K562 (cell line): ENCODE data around the gene NPHS2. TPM values are rescaled to one million over a fixed set of nuclear protein-coding genes. Genes with fewer than 3 reads are reported as not detected.

Source experiments
- ATAC-seq: fragments of 200-7000 bp; cut with Tn5 transposase; 3 replicates; pipeline ENCODE4 v1.9.1; 2020; ENCODE audit warnings: moderate library complexity
- Bru-seq: library from RNA; stranded (reverse); fragments of 400-500 nt; gene quantifications from one replicate; lab custom pipeline; 2021; lab: Mats Ljungman, UMichigan
- BruChase-seq, 2 experiments: library from RNA; stranded (reverse); fragments of 400-500 nt; gene quantifications; one replicate each; lab custom pipeline; 2021; lab: Mats Ljungman, UMichigan
- BruUV-seq: library from RNA; stranded (reverse); fragments of 400-500 nt; replicated peaks from 2 replicates; lab custom pipeline; 2021; lab: Mats Ljungman, UMichigan
- CTCF ChIA-PET: fragments of 300-600 bp; formaldehyde crosslinking; extraction: SDS; loops from one replicate; lab custom pipeline; 2021; ENCODE audit warnings: low intra/inter-chr PET ratio; lab: Yijun Ruan, JAX
- POLR2A ChIA-PET: fragments of 300-600, 350-650 bp; sonication (Branson Sonifier 250); formaldehyde crosslinking; extraction: SDS; loops from one replicate; lab custom pipeline; 2021; ENCODE audit warnings: antibody characterized with exemption, inconsistent platforms; lab: Yijun Ruan, JAX
- DNase-seq, 4 experiments: peaks; one replicate each; pipeline versions ENCODE4 v3.0.0 to v3.0.0-alpha.2; 2011 to 2018; ENCODE audit warnings: low spot score in 3 of 4, mixed read lengths in 3 of 4; ENCODE audit errors: extremely low read depth in 1 of 4
- FAIRE-seq: peaks from 2 replicates; lab custom pipeline; 2011; peaks lifted over from hg19 to GRCh38; lab: Jason Lieb, UNC
- H2AFZ ChIP-seq: 2 replicates; pipeline ENCODE4 v1.6.0; 2011; ENCODE audit warnings: low read depth, low read length, control low read depth, inconsistent platforms
- H3K27ac ChIP-seq: fragments of 200-600 bp; 3 replicates; pipeline ENCODE4 v1.8.0; 2011; ENCODE audit warnings: low read depth, mild to moderate bottlenecking, control low read depth, inconsistent platforms, low read length, moderate library complexity, mixed read lengths; ENCODE audit errors: extremely low read depth
- H3K27me3 ChIP-seq, 2 experiments: fragments of 300-600 bp in 1 of 2; 2 replicates in 1 of 2; 3 replicates in 1 of 2; pipeline versions ENCODE4 v1.6.0 to v1.8.0; 2011; ENCODE audit warnings: inconsistent platforms in 2 of 2, low read length in 2 of 2, mild to moderate bottlenecking in 1 of 2, mixed read lengths in 1 of 2, moderate library complexity in 1 of 2; ENCODE audit not compliant: control insufficient read depth in 2 of 2, insufficient read depth in 2 of 2
- H3K36me3 ChIP-seq: fragments of 300-600 bp; 3 replicates; pipeline ENCODE4 v1.8.0; 2011; ENCODE audit warnings: mild to moderate bottlenecking, low read length, inconsistent platforms; ENCODE audit not compliant: control insufficient read depth, insufficient read depth
- H3K4me1 ChIP-seq, 2 experiments: fragments of 200-600 bp in 1 of 2; replicated peaks in 1 of 2; 2 replicates in 1 of 2; 3 replicates in 1 of 2; pipeline versions ENCODE4 v1.5.1 to v1.8.0; 2011; ENCODE audit warnings: inconsistent platforms in 2 of 2, low read length in 2 of 2, mild to moderate bottlenecking in 1 of 2, mixed read lengths in 1 of 2, moderate library complexity in 1 of 2; ENCODE audit not compliant: control insufficient read depth in 2 of 2, insufficient read depth in 2 of 2
- H3K4me2 ChIP-seq: 2 replicates; pipeline ENCODE4 v1.6.1; 2011; ENCODE audit warnings: low read length, control low read depth, inconsistent platforms, mixed read lengths; ENCODE audit not compliant: insufficient read depth
- H3K4me3 ChIP-seq: fragments of 200-600 bp; sonication (generic), shearing (Covaris generic); 2 replicates; pipeline ENCODE4 v1.5.1; 2016; ENCODE audit warnings: control low read depth, inconsistent platforms
- H3K79me2 ChIP-seq: fragments of 200-600 bp; 3 replicates; pipeline ENCODE4 v1.8.0; 2011; ENCODE audit warnings: low read length, inconsistent platforms; ENCODE audit not compliant: control insufficient read depth, insufficient read depth
- H3K9ac ChIP-seq, 2 experiments: 2 replicates each; pipeline versions ENCODE4 v1.6.0 to v1.6.1; 2011; ENCODE audit warnings: low read depth in 2 of 2, low read length in 2 of 2, control low read depth in 1 of 2, inconsistent platforms in 1 of 2, mild to moderate bottlenecking in 1 of 2, mixed read lengths in 1 of 2; ENCODE audit not compliant: insufficient read depth in 1 of 2
- H3K9me1 ChIP-seq: one replicate; pipeline ENCODE4 v1.6.0; 2011; ENCODE audit warnings: inconsistent platforms, mild to moderate bottlenecking, low read length, moderate library complexity; ENCODE audit not compliant: control insufficient read depth, insufficient read depth
- H3K9me3 ChIP-seq: replicated peaks from 2 replicates; pipeline ENCODE4 v1.5.1; 2011; ENCODE audit warnings: low read depth, low read length, inconsistent platforms; ENCODE audit not compliant: control insufficient read depth, insufficient read depth
- H4K20me1 ChIP-seq: replicated peaks from 2 replicates; pipeline ENCODE4 v1.6.1; 2011; ENCODE audit warnings: low read length, inconsistent platforms, mixed read lengths; ENCODE audit not compliant: control insufficient read depth, insufficient read depth
- CBFA2T3 ChIP-seq: fragments of 450-650 bp; IDR thresholded peaks from 2 replicates; pipeline ENCODE4 v1.6.1; 2017
- ELF4 ChIP-seq: fragments of 450-650 bp; formaldehyde crosslinking; IDR thresholded peaks from 2 replicates; pipeline ENCODE4 v1.4.0; 2022; ENCODE audit warnings: missing genetic modification characterization
- ETS2 ChIP-seq: IDR thresholded peaks from 2 replicates; pipeline ENCODE4 v1.6.1; 2016; ENCODE audit warnings: borderline replicate concordance, missing genetic modification characterization, mild to moderate bottlenecking, moderate library complexity, missing compliant biosample characterization; ENCODE audit not compliant: poor library complexity, severe bottlenecking
- PHF21A ChIP-seq: fragments of 450-650 bp; IDR thresholded peaks from 2 replicates; pipeline ENCODE4 v1.6.1; 2017; ENCODE audit warnings: low read depth, borderline replicate concordance
- THAP12 ChIP-seq: fragments of 250-450 bp; sonication (Bioruptor Pico); IDR thresholded peaks from 2 replicates; pipeline ENCODE4 v1.9.0; 2021; ENCODE audit warnings: mild to moderate bottlenecking, inconsistent platforms
- ZNF263 ChIP-seq: sonication (generic); formaldehyde crosslinking; IDR thresholded peaks from 2 replicates; pipeline ENCODE4 v1.8.0; 2022; ENCODE audit warnings: mild to moderate bottlenecking, missing genetic modification reagents, borderline replicate concordance
- ZNF57 ChIP-seq: fragments of 450-650 bp; formaldehyde crosslinking; IDR thresholded peaks from 2 replicates; pipeline ENCODE4 v1.4.0; 2020; ENCODE audit warnings: mild to moderate bottlenecking, moderate library complexity
- ZNF586 ChIP-seq: fragments of 450-650 bp; formaldehyde crosslinking; conservative IDR thresholded peaks from 2 replicates; pipeline ENCODE4 v1.4.0; 2020; ENCODE audit warnings: mild to moderate bottlenecking, moderate library complexity
- WGBS: fragments of 100-300 bp; shearing (Covaris generic); methylation state at CpG from one replicate; pipeline ENCODE4 v1.1.6; 2016; ENCODE audit warnings: low coverage, mixed read lengths; ENCODE audit not compliant: insufficient coverage; ENCODE audit errors: missing lambda C conversion rate; 5-methylcytosine and 5-hydroxymethylcytosine counted together
- in situ Hi-C: fragments of 300-500 bp; cut with MboI; formaldehyde crosslinking; loops from 4 replicates; pipeline ENCODE4 v1.15.0; 2018; ENCODE audit warnings: inconsistent platforms, mixed read lengths
- intact Hi-C: fragments of 100-400 bp; cut with micrococcal nuclease; formaldehyde crosslinking; loops from 2 replicates; pipeline ENCODE4 v1.14.2; 2022
- long read RNA-seq, 3 experiments: library from polyadenylated mRNA in 2 of 3; library from RNA in 1 of 3; unstranded in 2 of 3; stranded (forward) in 1 of 3; transcript quantifications; one replicate each; pipeline ENCODE4 v2.0.0, GENCODE V29; 2019 to 2022
- polyA minus RNA-seq, 3 experiments: library from RNA; depleted of rRNA, polyadenylated mRNA; stranded (reverse); fragments of >200 nt; gene quantifications; 2 replicates each; pipeline ENCODE4 v1.2.3, GENCODE V29; 2011
- polyA plus RNA-seq, 8 experiments: library from polyadenylated mRNA; depleted of rRNA in 4 of 8; stranded (reverse) in 5 of 8; unstranded in 3 of 8; fragments of >200 nt; fragmentation: Nextera tagmentation in 2 of 8; fragmentation: Illumina TruSeq in 1 of 8; extraction: Ambion mirVana in 2 of 8; extraction: Trizol in 1 of 8; gene quantifications; 2 replicates each; pipeline versions ENCODE4 v1.2.1 to v1.2.3, GENCODE V29; 2011 to 2014; ENCODE audit warnings: inconsistent platforms in 1 of 8, missing spikeins in 1 of 8
- total RNA-seq, 7 experiments: library from RNA; depleted of rRNA in 6 of 7; stranded (reverse); fragments of >200 nt in 6 of 7; fragmentation: Illumina TruSeq in 2 of 7; extraction: Trizol in 2 of 7; gene quantifications; 2 replicates each; pipeline versions ENCODE4 v1.2.1 to v1.2.3, GENCODE V29; 2011 to 2021; ENCODE audit warnings: low replicate concordance in 1 of 7
- TF ChIP-seq, protein P1 (sequence below), 3 experiments: fragments of 200-800 bp in 1 of 3; sonication (Bioruptor generic) in 1 of 3; sonication (generic) in 1 of 3; formaldehyde crosslinking in 1 of 3; IDR thresholded peaks; 2 replicates each; pipeline versions ENCODE4 v1.6.1 to v1.8.0; 2016 to 2022; ENCODE audit warnings: mild to moderate bottlenecking in 2 of 3, missing compliant biosample characterization in 2 of 3, missing genetic modification characterization in 2 of 3, missing genetic modification reagents in 1 of 3
- TF ChIP-seq, protein P2 (sequence below): fragments of 250-450 bp; sonication (Bioruptor Pico); IDR thresholded peaks from 2 replicates; pipeline ENCODE4 v1.5.1; 2021; ENCODE audit warnings: mild to moderate bottlenecking

The NPHS2 gene
- not detected in 2 replicates for total RNA-seq (2011; cell fraction: chromatin; rRNA removed; ENCODE audit: low replicate concordance)
- not detected in 2 replicates for total RNA-seq (2011; cell fraction: nucleolus; rRNA removed)
- total RNA-seq (2011; cell fraction: nucleoplasm; rRNA removed) = not detected in 2 replicates
- not detected in 2 replicates for total RNA-seq (2014; rRNA removed)
- total RNA-seq (2014; rRNA removed; fragmentation: Illumina TruSeq; extraction: Trizol) = not detected in 2 replicates
- not detected in 2 replicates for total RNA-seq (2015; rRNA removed; fragmentation: Illumina TruSeq; extraction: Trizol)
- total RNA-seq (2021) = not detected in 2 replicates
- polyA plus RNA-seq (2011; rRNA removed) = not detected in 2 replicates
- polyA plus RNA-seq (2011; cell fraction: cytosol; rRNA removed) = not detected in 2 replicates
- polyA plus RNA-seq (2011; cell fraction: nucleus; rRNA removed) = not detected in 2 replicates
- polyA plus RNA-seq (2012) = not detected in 2 replicates
- not detected in 2 replicates for polyA plus RNA-seq (2014; fragmentation: Illumina TruSeq; extraction: Trizol)
- polyA plus RNA-seq (2014; fragmentation: Nextera tagmentation; extraction: Ambion mirVana) = not detected
- not detected in 2 replicates for polyA plus RNA-seq (2014; rRNA removed)
- polyA minus RNA-seq (2011; rRNA and poly(A)+ RNA removed) = not detected in 2 replicates
- not detected in 2 replicates for polyA minus RNA-seq (2011; cell fraction: cytosol; rRNA and poly(A)+ RNA removed)
- polyA minus RNA-seq (2011; cell fraction: nucleus; rRNA and poly(A)+ RNA removed) = not detected in 2 replicates
- not detected for Bru-seq, nascent RNA
- not detected for BruChase-seq, experiment 1, labeled RNA remaining after a 2-hour chase
- not detected for BruChase-seq, experiment 2, labeled RNA remaining after a 6-hour chase
- long read RNA-seq, experiment 1 = 0 reads
- long read RNA-seq, experiment 2 = 0 reads
- long read RNA-seq, experiment 3 = 0 reads

DNA sequence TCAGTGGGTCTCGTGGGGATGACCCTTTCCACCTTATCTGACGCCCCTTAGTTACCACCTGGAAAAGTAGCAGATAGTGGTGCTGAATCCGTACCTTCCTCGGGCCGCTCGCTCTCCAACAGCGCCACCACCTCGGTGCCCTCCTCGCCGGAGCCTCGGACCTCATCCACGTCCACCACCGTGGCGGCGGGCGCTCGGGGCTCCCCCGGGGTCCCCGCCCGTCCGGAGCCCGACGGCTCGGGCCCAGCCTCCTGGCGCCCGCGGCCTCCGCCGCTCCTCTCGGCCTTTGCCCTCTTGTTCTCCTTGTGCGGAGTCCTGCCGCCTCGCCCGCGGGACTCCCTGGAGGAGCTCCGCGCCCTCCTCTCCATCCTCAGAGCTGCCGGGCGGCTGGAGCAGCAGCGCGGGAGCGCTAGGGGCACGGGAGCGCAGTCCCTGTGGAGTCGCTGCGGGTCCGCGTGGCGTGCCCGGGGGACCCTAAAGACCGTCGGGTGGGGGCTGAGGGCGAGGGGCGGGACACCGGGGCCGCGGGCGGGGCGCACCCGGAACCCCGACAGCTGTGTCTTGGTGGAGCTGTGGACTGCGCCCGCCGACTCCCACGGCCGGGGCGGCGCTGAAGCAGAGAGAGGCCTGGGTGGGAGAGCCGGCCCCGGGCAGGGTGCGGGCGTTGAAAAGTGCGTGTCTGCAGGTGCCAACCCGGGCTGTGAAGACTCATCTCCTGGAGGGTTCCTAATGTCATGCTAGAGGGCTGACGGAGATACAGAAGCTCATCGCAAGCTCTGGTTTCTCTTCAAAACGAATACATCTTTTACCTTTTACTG, at the start of gene NPHS2:
Gene NPHS2 (minus strand): TSS at position 452 of the 818 bp plus-strand sequence. CDS start 84 bp downstream, at position 368.
- no TSS peak for BruUV-seq
- DNase-seq = no peak
- ChIA-PET POLR2A (no interaction called here), CTCF (no interaction called here)
- intact Hi-C loops = no loop called here
- peaks cover 3% of the 10 kb centered on the region; the same call in 1 of the 2 replicates for H4K20me1 ChIP-seq
- H3K79me2 ChIP-seq = no peaks in the 10 kb centered on the region
- no peak within 1 kb of the TSS for H3K27ac ChIP-seq
- no peak within 1 kb of the TSS for H3K4me3 ChIP-seq
- no peak; the same call in 1 of the 3 replicates for ATAC-seq
- no peaks in the 10 kb centered on the region for H3K36me3 ChIP-seq
- no peaks in the 10 kb centered on the region for H3K9me3 ChIP-seq
- H3K9me1 ChIP-seq = no peaks in the 10 kb centered on the region
- H3K9ac ChIP-seq = no peak within 1 kb of the TSS
- no peak within 1 kb of the TSS for H3K4me2 ChIP-seq
- no peak for FAIRE-seq
- WGBS = 2% methylated on average over 66 of the region's 77 CpGs
- in situ Hi-C loops = no loop called here
- peaks cover 13 to 31% of the 10 kb centered on the region in 2 experiments; a peak in 3 of 5 replicates for H3K27me3 ChIP-seq
- H3K4me1 ChIP-seq = peaks cover 0 to 6% of the 10 kb centered on the region in 2 experiments; a peak in 1 of 5 replicates
- H2AFZ ChIP-seq = no peak within 1 kb of the TSS
- TF ChIP-seq THAP12 (CRISPR knock-in tag) = no peak
- no peak for TF ChIP-seq ZNF586
- no peak for TF ChIP-seq ZNF57 (CRISPR knock-in tag)
- no peak for TF ChIP-seq PHF21A
- TF ChIP-seq, protein P1, sequence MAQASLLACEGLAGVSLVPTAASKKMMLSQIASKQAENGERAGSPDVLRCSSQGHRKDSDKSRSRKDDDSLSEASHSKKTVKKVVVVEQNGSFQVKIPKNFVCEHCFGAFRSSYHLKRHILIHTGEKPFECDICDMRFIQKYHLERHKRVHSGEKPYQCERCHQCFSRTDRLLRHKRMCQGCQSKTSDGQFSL (CRISPR knock-in tag; IDR thresholded peaks at IDR 0.05) = no peak
- TF ChIP-seq, protein P1 (tag; IDR thresholded peaks at IDR 0.05) = no peak
- TF ChIP-seq ETS2 (tag) = no peak
- TF ChIP-seq ELF4 (CRISPR knock-in tag) = no peak
- no peak for TF ChIP-seq CBFA2T3
- TF ChIP-seq ZNF263 (CRISPR knock-in tag) = no peak
- TF ChIP-seq, protein P2, sequence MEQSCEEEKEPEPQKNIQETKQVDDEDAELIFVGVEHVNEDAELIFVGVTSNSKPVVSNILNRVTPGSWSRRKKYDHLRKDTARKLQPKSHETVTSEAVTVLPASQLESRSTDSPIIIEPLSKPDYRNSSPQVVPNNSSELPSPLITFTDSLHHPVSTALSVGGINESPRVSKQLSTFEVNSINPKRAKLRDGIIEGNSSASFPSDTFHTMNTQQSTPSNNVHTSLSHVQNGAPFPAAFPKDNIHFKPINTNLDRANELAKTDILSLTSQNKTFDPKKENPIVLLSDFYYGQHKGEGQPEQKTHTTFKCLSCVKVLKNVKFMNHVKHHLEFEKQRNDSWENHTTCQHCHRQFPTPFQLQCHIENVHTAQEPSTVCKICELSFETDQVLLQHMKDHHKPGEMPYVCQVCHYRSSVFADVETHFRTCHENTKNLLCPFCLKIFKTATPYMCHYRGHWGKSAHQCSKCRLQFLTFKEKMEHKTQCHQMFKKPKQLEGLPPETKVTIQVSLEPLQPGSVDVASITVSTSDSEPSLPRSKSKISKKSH (CRISPR knock-in tag) = no peak
